SK-N-SH (cell line): Measurements from ENCODE around the gene CRACR2B. TPM values are rescaled to one million over a fixed set of nuclear protein-coding genes. Genes with fewer than 3 reads are reported as not detected.

Source experiments
- CTCF ChIA-PET: fragments of 300-600, 350-600 bp; formaldehyde crosslinking; extraction: SDS; loops from one replicate; lab custom pipeline; 2021; lab: Yijun Ruan, JAX
- POLR2A ChIA-PET: fragments of 350-600 bp; sonication (Branson Sonifier 250); formaldehyde crosslinking; extraction: SDS; loops from one replicate; lab custom pipeline; 2020; ENCODE audit warnings: antibody characterized with exemption, inconsistent platforms; lab: Yijun Ruan, JAX
- DNase-seq: peaks from one replicate; pipeline ENCODE4 v3.0.0; 2012
- H2AFZ ChIP-seq: fragments of 200-600 bp; sonication (generic); 2 replicates; pipeline ENCODE4 v1.8.1; 2016; ENCODE audit warnings: antibody characterized with exemption, mild to moderate bottlenecking, low read depth
- H3F3A ChIP-seq: fragments of 200-600 bp; sonication (generic); replicated peaks from 2 replicates; pipeline ENCODE3; 2016; ENCODE audit warnings: antibody characterized with exemption, mild to moderate bottlenecking; ENCODE audit not compliant: insufficient read depth
- H3K27ac ChIP-seq, 2 experiments: fragments of 200-500 bp in 1 of 2; fragments of 200-600 bp in 1 of 2; sonication (Bioruptor generic) in 1 of 2; sonication (generic), shearing (Covaris generic) in 1 of 2; 2 replicates each; pipeline versions ENCODE4 v1.5.1 to v1.6.1; 2014 to 2016; ENCODE audit warnings: low read depth in 2 of 2, inconsistent platforms in 1 of 2, low read length in 1 of 2, mild to moderate bottlenecking in 1 of 2, mixed read lengths in 1 of 2
- H3K27me3 ChIP-seq: fragments of 200-600 bp; sonication (generic), shearing (Covaris generic); 2 replicates; pipeline ENCODE4 v1.6.1; 2016; ENCODE audit warnings: mixed run types; ENCODE audit not compliant: insufficient read depth
- H3K36me3 ChIP-seq, 2 experiments: fragments of 200-500 bp in 1 of 2; fragments of 200-600 bp in 1 of 2; sonication (Bioruptor generic) in 1 of 2; sonication (generic) in 1 of 2; replicated peaks in 1 of 2; 2 replicates each; pipeline versions ENCODE3 to v1.5.1; 2014 to 2016; ENCODE audit warnings: low read length in 1 of 2, mild to moderate bottlenecking in 1 of 2; ENCODE audit not compliant: insufficient read depth in 2 of 2, control insufficient read depth in 1 of 2
- H3K4me1 ChIP-seq, 2 experiments: fragments of 200-500 bp in 1 of 2; fragments of 200-600 bp in 1 of 2; sonication (Bioruptor generic) in 1 of 2; sonication (generic), shearing (Covaris generic) in 1 of 2; 2 replicates each; pipeline versions ENCODE4 v1.5.1 to v1.6.1; 2014 to 2016; ENCODE audit warnings: low read depth in 1 of 2, low read length in 1 of 2, mixed run types in 1 of 2; ENCODE audit not compliant: insufficient read depth in 2 of 2, control insufficient read depth in 1 of 2
- H3K4me2 ChIP-seq: fragments of 200-600 bp; sonication (generic), shearing (Covaris generic); 2 replicates; pipeline ENCODE4 v1.6.1; 2017; ENCODE audit warnings: mixed run types
- H3K4me3 ChIP-seq, 2 experiments: fragments of 200-500 bp in 1 of 2; fragments of 200-600 bp in 1 of 2; sonication (Bioruptor generic) in 1 of 2; sonication (generic), shearing (Covaris generic) in 1 of 2; 2 replicates each; pipeline versions ENCODE4 v1.5.1 to v1.8.1; 2014 to 2016; ENCODE audit warnings: low read depth in 2 of 2, inconsistent platforms in 1 of 2, low read length in 1 of 2, mild to moderate bottlenecking in 1 of 2, mixed read lengths in 1 of 2, moderate library complexity in 1 of 2
- H3K79me2 ChIP-seq: fragments of 200-600 bp; sonication (generic); 2 replicates; pipeline ENCODE4 v1.8.1; 2017; ENCODE audit warnings: mild to moderate bottlenecking; ENCODE audit not compliant: insufficient read depth
- H3K9ac ChIP-seq: fragments of 200-600 bp; sonication (generic); 2 replicates; pipeline ENCODE4 v1.6.1; 2017; ENCODE audit warnings: mixed run types
- H3K9me2 ChIP-seq: fragments of 200-600 bp; sonication (generic); 2 replicates; pipeline ENCODE4 v1.6.1; 2017; ENCODE audit warnings: mixed run types
- H3K9me3 ChIP-seq: fragments of 200-600 bp; sonication (generic); 2 replicates; pipeline ENCODE4 v1.6.1; 2017; ENCODE audit warnings: mixed run types, mild to moderate bottlenecking, moderate library complexity
- H4K20me1 ChIP-seq: fragments of 200-600 bp; sonication (generic); 2 replicates; pipeline ENCODE4 v1.6.1; 2017; ENCODE audit warnings: mild to moderate bottlenecking, mixed run types; ENCODE audit not compliant: insufficient read depth
- CHD2 ChIP-seq: fragments of 150-350 bp; IDR thresholded peaks from 2 replicates; pipeline ENCODE4 v1.6.1; 2018; ENCODE audit warnings: low read length; ENCODE audit not compliant: partially characterized antibody
- EP300 ChIP-seq, 2 experiments: IDR thresholded peaks; 2 replicates each; pipeline versions ENCODE4 v1.4.0 to v1.6.1; 2012; ENCODE audit warnings: borderline replicate concordance in 1 of 2, low read depth in 1 of 2, low read length in 1 of 2
- EZH2phosphoT487 ChIP-seq: fragments of 200-600 bp; sonication (generic); IDR thresholded peaks from 2 replicates; pipeline ENCODE4 v1.6.1; 2017; ENCODE audit warnings: low read depth, mixed run types, mild to moderate bottlenecking, antibody characterized with exemption, moderate library complexity, borderline replicate concordance
- FOXJ3 ChIP-seq: sonication (generic); formaldehyde crosslinking; IDR thresholded peaks from 2 replicates; pipeline ENCODE4 v1.5.1; 2020; ENCODE audit warnings: mild to moderate bottlenecking, missing genetic modification reagents
- GABPA ChIP-seq: IDR thresholded peaks from 2 replicates; pipeline ENCODE4 v1.4.0; 2012; ENCODE audit warnings: low read depth, mild to moderate bottlenecking
- GATA2 ChIP-seq: sonication (generic); formaldehyde crosslinking; IDR thresholded peaks from 2 replicates; pipeline ENCODE4 v1.5.0; 2020; ENCODE audit warnings: mild to moderate bottlenecking, missing genetic modification reagents
- JUND ChIP-seq: IDR thresholded peaks from 2 replicates; pipeline ENCODE4 v1.4.0; 2012
- MAX ChIP-seq: IDR thresholded peaks from 2 replicates; pipeline ENCODE4 v1.4.0; 2012; ENCODE audit warnings: low read depth
- MEF2A ChIP-seq: IDR thresholded peaks from 2 replicates; pipeline ENCODE4 v1.4.0; 2012; ENCODE audit warnings: low read depth, borderline replicate concordance
- MXI1 ChIP-seq: IDR thresholded peaks from 2 replicates; pipeline ENCODE4 v1.6.1; 2012; ENCODE audit warnings: mild to moderate bottlenecking, low read depth, low read length, improper control_type of control experiment
- NRF1 ChIP-seq: IDR thresholded peaks from 2 replicates; pipeline ENCODE4 v1.6.1; 2012; ENCODE audit warnings: low read depth, mild to moderate bottlenecking, low read length
- PBX3 ChIP-seq: IDR thresholded peaks from 2 replicates; pipeline ENCODE4; 2012
- RAD21 ChIP-seq: IDR thresholded peaks from 2 replicates; pipeline ENCODE4 v1.6.1; 2012; ENCODE audit warnings: mild to moderate bottlenecking, low read length
- RXRA ChIP-seq: IDR thresholded peaks from 2 replicates; pipeline ENCODE4 v1.4.0; 2012; ENCODE audit warnings: low read depth, mild to moderate bottlenecking, borderline replicate concordance
- SIN3A ChIP-seq: IDR thresholded peaks from 2 replicates; pipeline ENCODE4 v1.6.1; 2012; ENCODE audit warnings: low read depth, mild to moderate bottlenecking, low read length, moderate library complexity, borderline replicate concordance
- SMC3 ChIP-seq: IDR thresholded peaks from 2 replicates; pipeline ENCODE4 v1.6.1; 2012; ENCODE audit warnings: low read depth, low read length, improper control_type of control experiment
- TCF12 ChIP-seq: IDR thresholded peaks from 2 replicates; pipeline ENCODE4 v1.4.0; 2012
- YY1 ChIP-seq: IDR thresholded peaks from 2 replicates; pipeline ENCODE4 v1.4.0; 2012; ENCODE audit warnings: low read depth, mild to moderate bottlenecking
- WGBS: methylation state at CpG from one replicate; pipeline ENCODE4 v1.1.6; 2017; ENCODE audit warnings: low lambda C conversion rate; 5-methylcytosine and 5-hydroxymethylcytosine counted together
- polyA plus RNA-seq, 3 experiments: library from polyadenylated mRNA; depleted of rRNA; stranded (reverse); fragments of >200 nt; gene quantifications; 2 replicates each; pipeline ENCODE4 v1.2.3, GENCODE V29; 2012
- TF ChIP-seq, protein P1 (sequence below): IDR thresholded peaks from 2 replicates; pipeline ENCODE4 v1.4.0; 2012; ENCODE audit warnings: low read depth, borderline replicate concordance

CRACR2B gene
- polyA plus RNA-seq, 1 of the 3 experiments (the other 2 are of a cell fraction): 1.1 TPM

GRCh38 chr11:868802-869201 is 41.1 kb downstream of the CRACR2B start:
- peaks cover 0 to 2% of the 10 kb centered on the region in 2 experiments; a peak in 1 of 4 replicates for H3K4me1 ChIP-seq
- H2AFZ ChIP-seq: no peak overlapping the region
- H3K79me2 ChIP-seq: no peaks in the 10 kb centered on the region
- no peaks in the 10 kb centered on the region for H3K9me2 ChIP-seq
- H3K9me3 ChIP-seq: no peaks in the 10 kb centered on the region
- no peak overlapping the region for H3K27ac ChIP-seq
- no peak overlapping the region for H3K9ac ChIP-seq
- peaks cover 0 to 20% of the 10 kb centered on the region in 2 experiments for H3K36me3 ChIP-seq
- no peak for DNase-seq
- H3K4me3 ChIP-seq: no peak overlapping the region
- H3K27me3 ChIP-seq: no peaks in the 10 kb centered on the region
- H3K4me2 ChIP-seq: no peak overlapping the region
- ChIA-PET POLR2A (no interaction called here), CTCF (no interaction called here)
- WGBS: 97% methylated on average over 6 of the region's 12 CpGs
- peaks cover 10% of the 10 kb centered on the region; the same call in 1 of the 2 replicates for H4K20me1 ChIP-seq
- no peak for TF ChIP-seq PBX3
- no peak for TF ChIP-seq JUND
- TF ChIP-seq YY1: no peak
- no peak for TF ChIP-seq MXI1
- no peak for TF ChIP-seq NRF1
- no peak for TF ChIP-seq MAX
- TF ChIP-seq EZH2phosphoT487: no peak
- TF ChIP-seq SIN3A: no peak
- TF ChIP-seq SMC3: no peak
- TF ChIP-seq, protein P1, sequence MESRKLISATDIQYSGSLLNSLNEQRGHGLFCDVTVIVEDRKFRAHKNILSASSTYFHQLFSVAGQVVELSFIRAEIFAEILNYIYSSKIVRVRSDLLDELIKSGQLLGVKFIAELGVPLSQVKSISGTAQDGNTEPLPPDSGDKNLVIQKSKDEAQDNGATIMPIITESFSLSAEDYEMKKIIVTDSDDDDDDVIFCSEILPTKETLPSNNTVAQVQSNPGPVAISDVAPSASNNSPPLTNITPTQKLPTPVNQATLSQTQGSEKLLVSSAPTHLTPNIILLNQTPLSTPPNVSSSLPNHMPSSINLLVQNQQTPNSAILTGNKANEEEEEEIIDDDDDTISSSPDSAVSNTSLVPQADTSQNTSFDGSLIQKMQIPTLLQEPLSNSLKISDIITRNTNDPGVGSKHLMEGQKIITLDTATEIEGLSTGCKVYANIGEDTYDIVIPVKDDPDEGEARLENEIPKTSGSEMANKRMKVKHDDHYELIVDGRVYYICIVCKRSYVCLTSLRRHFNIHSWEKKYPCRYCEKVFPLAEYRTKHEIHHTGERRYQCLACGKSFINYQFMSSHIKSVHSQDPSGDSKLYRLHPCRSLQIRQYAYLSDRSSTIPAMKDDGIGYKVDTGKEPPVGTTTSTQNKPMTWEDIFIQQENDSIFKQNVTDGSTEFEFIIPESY: no peak
- no peak for TF ChIP-seq FOXJ3 (CRISPR knock-in tag)
- no peak for TF ChIP-seq RXRA
- peaks cover 3% of the 10 kb centered on the region for H3F3A ChIP-seq

- TF ChIP-seq RAD21: no peak
- no peak for TF ChIP-seq GATA2 (CRISPR knock-in tag)
- no peak for TF ChIP-seq EZH2phosphoT487
- TF ChIP-seq, protein P1: no peak
- no peak for TF ChIP-seq GABPA
- TF ChIP-seq NRF1: no peak
- TF ChIP-seq CHD2: no peak
- no peak for TF ChIP-seq EP300 (IDR thresholded peaks at IDR 0.05; ENCODE audit: borderline replicate concordance in 1 of 2, low read depth in 1 of 2, low read length in 1 of 2)
- no peak for TF ChIP-seq MEF2A
- TF ChIP-seq TCF12: no peak
- TF ChIP-seq, all 33 proteins: peak for 0
- CTCF ChIA-PET: interaction anchor here (0.7 to 1.2 kb wide), 3 partner anchors 10 to 22 kb away, joined by 3 read pairs; no protein-coding TSS in a partner anchor
- Histone ChIP-seq H3K4me3 (no peak overlapping the region), H3K36me3 (peaks cover 0 to 16% of the 10 kb centered on the region in 2 experiments), H3K4me1 (peaks cover 0 to 2% of the 10 kb centered on the region in 2 experiments; a peak in 1 of 4 replicates), H3K9me3 (no peaks in the 10 kb centered on the region), H2AFZ (no peak overlapping the region), H3K79me2 (no peaks in the 10 kb centered on the region), H4K20me1 (peaks cover 10% of the 10 kb centered on the region; the same call in 1 of the 2 replicates), H3F3A (peaks cover 3% of the 10 kb centered on the region), H3K27ac (no peak overlapping the region), H3K27me3 (no peaks in the 10 kb centered on the region), H3K9ac (no peak overlapping the region), H3K4me2 (no peak overlapping the region), H3K9me2 (no peaks in the 10 kb centered on the region)
- POLR2A ChIA-PET: no interaction called here
- no peak for DNase-seq
- 100% methylated on average over 1 of the region's 25 CpGs for WGBS
Observed at GRCh38 chr11:869399-870126, 41.8 kb downstream of the CRACR2B start.
